Peyer's patch (tissue), 4 donors: ENCODE data around the gene FOXB1. TPM values are rescaled to one million over a fixed set of nuclear protein-coding genes. Genes with fewer than 3 reads are reported as not detected.

Experiments used
- DNase-seq, 3 donors: peaks; one replicate each; pipeline ENCODE4 v3.0.0-alpha.2; 2017 to 2019
- H3K27ac ChIP-seq, 4 donors: fragments of 200-600 bp; sonication (generic); one replicate each; pipeline ENCODE4 v1.5.1; 2016 to 2019
- H3K27me3 ChIP-seq, 2 donors: fragments of 200-600 bp; sonication (generic); one replicate each; pipeline ENCODE4 v1.5.1; 2019
- H3K36me3 ChIP-seq, 3 donors: fragments of 200-600 bp; sonication (generic); one replicate each; pipeline ENCODE4 v1.5.1; 2016 to 2019
- H3K4me1 ChIP-seq, 4 donors: fragments of 200-600 bp; sonication (generic); one replicate each; pipeline ENCODE4 v1.5.1; 2016 to 2019
- H3K4me3 ChIP-seq, 4 donors: fragments of 200-600 bp; sonication (generic); 1 replicate in 3 of 4; 2 replicates in 1 of 4; pipeline ENCODE4 v1.5.1; 2016 to 2019; ENCODE audit warnings: mild to moderate bottlenecking in 1 of 4
- H3K9me3 ChIP-seq, 4 donors: fragments of 200-600 bp; sonication (generic); one replicate each; pipeline ENCODE4 v1.5.1; 2016 to 2019; ENCODE audit warnings: mild to moderate bottlenecking in 1 of 4
- CTCF ChIP-seq, 6 experiments: fragments of 450-650 bp in 4 of 6; fragments of 200-600 bp in 2 of 6; sonication (generic) in 1 of 6; IDR thresholded peaks; one replicate each; pipeline ENCODE4 v1.5.1; 2017 to 2019; ENCODE audit warnings: antibody characterized with exemption in 6 of 6, mild to moderate bottlenecking in 3 of 6, moderate library complexity in 1 of 6
- POLR2A ChIP-seq, 2 donors: fragments of 450-650 bp; IDR thresholded peaks; one replicate each; pipeline ENCODE4 v1.5.1; 2017; ENCODE audit warnings: antibody characterized with exemption in 2 of 2, mild to moderate bottlenecking in 2 of 2, moderate library complexity in 2 of 2
- total RNA-seq, 4 donors: library from RNA; depleted of rRNA; stranded (reverse); fragments of >200 nt; gene quantifications; one replicate each; pipeline ENCODE4 v1.1.0, GENCODE V29; 2016

Gene FOXB1
- total RNA-seq, 4 donors from 2014 or later = not detected

GRCh38 chr15:60047701-60048100 is 43.6 kb downstream of the FOXB1 start:
- Histone ChIP-seq H3K4me1 (no peaks in the 10 kb centered on the region), H3K9me3 (no peaks in the 10 kb centered on the region), H3K4me3 (no peak overlapping the region), H3K27me3 (no peaks in the 10 kb centered on the region), H3K36me3 (no peaks in the 10 kb centered on the region), H3K27ac (no peak overlapping the region)
- DNase-seq = no peak
- TF ChIP-seq CTCF (IDR thresholded peaks at IDR 0.05) = no peak
- no peak for TF ChIP-seq POLR2A (IDR thresholded peaks at IDR 0.05)

GRCh38 chr15:60049948-60050347 is 45.8 kb downstream of the FOXB1 start:
- H3K9me3 ChIP-seq = no peaks in the 10 kb centered on the region
- DNase-seq = no peak
- TF ChIP-seq POLR2A (IDR thresholded peaks at IDR 0.05) (no peak), CTCF (IDR thresholded peaks at IDR 0.05) (no peak)

DNA sequence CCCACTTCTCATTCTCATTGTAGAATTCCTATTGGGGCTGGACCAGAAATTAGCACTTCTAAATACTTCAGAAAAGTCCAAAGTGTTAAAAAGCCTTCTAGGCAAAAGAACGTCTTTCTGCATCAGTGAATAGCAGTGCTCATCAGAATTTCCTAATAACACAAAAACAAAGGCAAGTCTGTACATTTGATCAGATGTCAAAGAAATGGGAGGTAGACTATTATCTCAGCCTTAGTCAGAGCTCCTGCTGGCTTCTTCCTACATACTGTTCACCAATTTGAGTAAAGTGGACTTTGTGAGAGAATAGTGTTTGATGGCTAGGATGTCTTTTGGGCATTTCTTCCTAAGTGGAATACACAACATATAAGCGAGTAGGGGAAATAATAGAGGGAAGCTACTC is 48.7 kb downstream of the FOXB1 start:
- TF ChIP-seq POLR2A (IDR thresholded peaks at IDR 0.05) (no peak), CTCF (IDR thresholded peaks at IDR 0.05) (no peak)
- Histone ChIP-seq H3K4me1 (no peaks in the 10 kb centered on the region), H3K27ac (no peak overlapping the region), H3K27me3 (no peaks in the 10 kb centered on the region), H3K9me3 (no peaks in the 10 kb centered on the region), H3K4me3 (no peak overlapping the region), H3K36me3 (no peaks in the 10 kb centered on the region)
- DNase-seq = no peak

More at GRCh38 chr15:60049948-60050347, 45.8 kb downstream of the FOXB1 start:
- no peaks in the 10 kb centered on the region for H3K4me1 ChIP-seq
- no peaks in the 10 kb centered on the region for H3K36me3 ChIP-seq
- no peak overlapping the region for H3K4me3 ChIP-seq
- H3K27me3 ChIP-seq = no peaks in the 10 kb centered on the region
- H3K27ac ChIP-seq = no peak overlapping the region

DNA sequence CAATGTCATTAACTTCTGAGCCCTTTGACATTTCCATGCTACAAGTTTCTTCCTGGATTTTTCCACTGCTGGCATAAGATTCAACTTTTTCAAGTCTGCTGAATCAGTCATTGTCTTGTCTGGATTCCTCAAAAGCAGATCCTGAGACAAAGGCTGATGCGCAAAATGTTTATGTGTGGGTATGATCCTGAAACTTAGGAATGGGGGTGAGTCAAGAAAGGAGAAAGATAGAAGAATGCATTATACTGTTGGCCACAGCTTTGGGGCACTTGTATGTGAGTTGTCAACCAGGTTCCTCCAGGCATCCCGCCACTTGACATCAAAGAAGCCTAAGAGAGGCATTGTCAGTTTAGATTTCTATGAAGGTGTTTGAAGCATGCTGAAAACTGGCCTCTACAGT is 50.4 kb downstream of the FOXB1 start:
- Histone ChIP-seq H3K27ac (no peak overlapping the region), H3K27me3 (no peaks in the 10 kb centered on the region), H3K4me1 (no peaks in the 10 kb centered on the region), H3K4me3 (no peak overlapping the region), H3K9me3 (no peaks in the 10 kb centered on the region), H3K36me3 (no peaks in the 10 kb centered on the region)
- TF ChIP-seq CTCF (IDR thresholded peaks at IDR 0.05) (no peak), POLR2A (IDR thresholded peaks at IDR 0.05) (no peak)
- DNase-seq = no peak
